WI38 (cell line): Measurements from ENCODE around the gene GBA3.

Experiments
- H3K4me3 ChIP-seq: 2 replicates; pipeline ENCODE4 v1.5.1; 2011; ENCODE audit warnings: low read depth, mild to moderate bottlenecking, control low read depth, low read length
- TF ChIP-seq, protein P1 (sequence below): IDR thresholded peaks from 2 replicates; pipeline ENCODE4 v1.5.1; 2012; ENCODE audit warnings: low read depth, mild to moderate bottlenecking, control low read depth, low read length

Gene GBA3

DNA sequence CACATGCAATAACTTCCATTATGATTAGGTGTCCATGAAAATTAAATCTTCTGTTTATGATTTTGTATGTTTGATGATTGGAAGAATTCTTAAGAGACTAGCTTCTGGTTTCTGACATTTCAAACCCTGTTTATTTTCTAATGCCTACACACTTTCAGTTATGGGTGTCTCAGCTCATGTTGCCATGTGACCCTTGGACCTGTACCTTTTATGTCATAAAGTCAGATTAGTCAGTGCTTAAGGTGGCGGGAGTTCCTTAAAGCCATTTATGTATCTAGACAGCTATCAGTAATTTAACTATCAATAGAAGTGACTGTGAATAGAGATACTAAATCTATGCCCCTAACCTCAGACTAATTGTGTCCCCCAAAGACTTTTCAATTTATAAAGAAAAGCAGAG, 155.6 kb downstream of the GBA3 start:
- H3K4me3 ChIP-seq, result no peak overlapping the region
- TF ChIP-seq, protein P1, sequence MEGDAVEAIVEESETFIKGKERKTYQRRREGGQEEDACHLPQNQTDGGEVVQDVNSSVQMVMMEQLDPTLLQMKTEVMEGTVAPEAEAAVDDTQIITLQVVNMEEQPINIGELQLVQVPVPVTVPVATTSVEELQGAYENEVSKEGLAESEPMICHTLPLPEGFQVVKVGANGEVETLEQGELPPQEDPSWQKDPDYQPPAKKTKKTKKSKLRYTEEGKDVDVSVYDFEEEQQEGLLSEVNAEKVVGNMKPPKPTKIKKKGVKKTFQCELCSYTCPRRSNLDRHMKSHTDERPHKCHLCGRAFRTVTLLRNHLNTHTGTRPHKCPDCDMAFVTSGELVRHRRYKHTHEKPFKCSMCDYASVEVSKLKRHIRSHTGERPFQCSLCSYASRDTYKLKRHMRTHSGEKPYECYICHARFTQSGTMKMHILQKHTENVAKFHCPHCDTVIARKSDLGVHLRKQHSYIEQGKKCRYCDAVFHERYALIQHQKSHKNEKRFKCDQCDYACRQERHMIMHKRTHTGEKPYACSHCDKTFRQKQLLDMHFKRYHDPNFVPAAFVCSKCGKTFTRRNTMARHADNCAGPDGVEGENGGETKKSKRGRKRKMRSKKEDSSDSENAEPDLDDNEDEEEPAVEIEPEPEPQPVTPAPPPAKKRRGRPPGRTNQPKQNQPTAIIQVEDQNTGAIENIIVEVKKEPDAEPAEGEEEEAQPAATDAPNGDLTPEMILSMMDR, result no peak

DNA sequence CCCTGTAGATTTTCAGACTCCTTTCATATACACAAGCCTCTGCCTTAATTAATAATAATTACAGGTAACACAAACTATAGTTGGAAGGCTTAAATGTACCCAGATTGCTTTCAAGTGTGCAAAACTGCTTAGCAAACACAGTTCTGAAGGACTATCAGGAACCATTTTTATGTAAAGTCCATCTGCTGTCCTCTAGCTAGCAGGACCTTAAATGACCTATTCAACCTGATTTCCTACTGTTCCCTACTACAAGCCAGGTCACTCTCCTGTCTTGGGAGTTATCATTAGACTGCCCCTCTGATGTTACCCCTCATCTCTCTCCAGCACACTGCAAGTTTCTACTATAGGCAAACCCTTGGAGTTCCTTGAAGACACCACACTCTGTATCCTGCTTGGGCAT, 157.3 kb downstream of the GBA3 start:
- TF ChIP-seq, protein P1, result no peak
- no peak overlapping the region for H3K4me3 ChIP-seq

DNA sequence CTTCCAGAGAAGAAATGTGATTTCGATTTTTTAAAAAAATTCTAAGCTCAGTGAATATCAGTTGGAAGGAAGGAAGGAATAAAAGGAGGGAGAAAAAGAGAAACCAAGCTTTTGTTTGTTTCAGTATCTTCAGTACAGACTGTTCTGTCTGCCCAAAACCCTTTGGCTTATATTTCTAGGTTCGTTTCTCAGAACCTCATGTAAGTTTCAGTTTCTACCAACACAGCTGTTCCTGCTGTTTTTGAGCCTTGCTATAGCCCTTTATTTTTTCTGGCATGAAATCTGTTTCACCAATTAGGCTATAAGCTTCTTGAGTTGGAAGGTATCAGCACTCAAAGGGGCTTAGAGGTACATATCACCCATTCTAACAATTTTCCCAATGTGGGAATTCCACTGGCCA, 157.9 kb downstream of the GBA3 start:
- TF ChIP-seq, protein P1, result no peak
- H3K4me3 ChIP-seq, result no peak overlapping the region

DNA sequence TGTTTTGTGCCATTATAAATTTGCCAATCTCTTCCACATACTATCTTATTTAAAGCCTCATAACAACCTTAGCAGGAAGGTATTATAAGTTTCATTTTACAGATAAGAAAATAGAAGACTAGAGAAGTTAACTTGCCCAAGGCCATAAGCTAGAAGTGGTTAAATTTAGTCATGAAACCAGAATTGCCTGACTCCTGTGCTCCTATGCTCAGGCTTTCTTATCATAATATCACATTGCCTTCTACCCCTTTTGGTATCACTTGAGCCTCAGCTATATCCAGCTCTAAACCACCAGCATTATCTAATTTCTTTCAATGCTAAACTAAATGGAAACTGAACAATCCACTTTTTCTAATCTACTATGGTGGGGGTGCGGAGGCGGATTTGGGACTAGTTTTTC, 164.7 kb downstream of the GBA3 start:
- TF ChIP-seq, protein P1, result no peak
- no peak overlapping the region for H3K4me3 ChIP-seq

DNA sequence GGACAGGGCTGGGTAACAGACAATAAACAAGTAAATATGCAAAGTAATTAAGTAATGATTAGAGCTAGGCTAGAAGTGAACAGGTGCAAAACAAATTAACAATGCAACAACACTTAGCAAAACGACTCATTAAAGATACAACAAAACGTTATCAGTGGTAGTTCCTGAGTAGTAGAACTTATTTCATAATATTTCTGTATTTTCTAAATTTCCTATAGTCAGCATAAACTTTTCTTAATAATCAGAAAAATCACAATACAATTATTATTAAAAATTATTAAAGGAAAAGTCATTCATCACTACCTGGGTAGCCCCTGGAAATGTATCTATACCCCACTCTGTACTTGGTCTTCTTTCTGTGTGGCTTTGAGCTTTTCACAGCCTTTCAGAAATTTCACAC, 166.6 kb downstream of the GBA3 start:
- TF ChIP-seq, protein P1, result no peak
- H3K4me3 ChIP-seq, result no peak overlapping the region
